ENCODE measurements around the gene BCO2. TPM values are rescaled to one million over a fixed set of nuclear protein-coding genes. Genes with fewer than 3 reads are reported as not detected.

Gene BCO2
- total and polyA plus RNA-seq, 11 donors, result 51.8 to 126 (median 80.7) TPM

DNA sequence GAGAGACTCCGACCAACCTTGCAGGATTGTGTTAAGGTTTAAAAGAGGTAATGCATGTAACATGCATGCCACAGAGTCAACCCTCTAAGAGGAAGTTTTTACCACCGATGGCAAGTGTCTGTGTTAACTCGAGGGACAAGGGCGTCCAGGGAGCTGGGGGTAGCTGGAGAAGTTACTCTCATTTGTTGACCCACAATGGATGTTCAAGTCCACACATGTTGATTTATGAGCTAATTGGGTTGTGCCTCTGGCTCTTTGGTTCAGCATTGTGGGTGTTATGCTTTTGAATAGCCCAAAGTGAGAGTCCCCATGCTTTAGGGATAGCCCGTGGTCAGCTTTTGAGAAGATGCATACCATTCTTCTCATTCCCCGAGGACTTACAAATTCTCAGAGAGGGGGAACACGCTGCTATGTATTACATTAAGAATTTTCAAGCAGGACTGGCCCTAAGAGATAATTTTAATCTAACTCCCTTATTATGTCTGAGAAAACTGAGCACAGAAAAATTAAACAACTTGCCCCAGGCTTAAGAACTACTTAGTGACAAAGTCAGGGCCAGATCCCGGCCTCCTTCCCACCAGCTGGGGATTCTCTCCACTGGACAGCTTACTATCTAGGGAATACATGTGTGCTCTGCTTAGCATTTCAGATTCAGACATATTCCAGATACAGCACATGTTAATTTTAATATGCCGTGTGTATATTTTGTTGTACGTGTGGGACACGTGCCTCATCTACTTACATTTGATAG, 90.5 kb downstream of the BCO2 start:
- Histone ChIP-seq H3K27ac (peak overlapping the region in 3 of 12 donors; percentile 11 to 37 (median 23)), H3K4me3 (no peak overlapping the region), H3K9me3 (no peaks in the 10 kb centered on the region), H3K4me1 (peaks cover 0 to 25% (median 0%) of the 10 kb centered on the region in 12 donors), H3K36me3 (no peaks in the 10 kb centered on the region), H3K27me3 (no peaks in the 10 kb centered on the region)
- ATAC-seq (peak; percentile 42 to 71 (median 56)), DNase-seq (peak in 2 of 5 donors; percentile 25 to 40)
- WGBS, 4 donors, result 56 to 78% (median 58%) methylated on average over 11 of the region's 11 CpGs
- no peak for TF ChIP-seq POLR2A (IDR thresholded peaks at IDR 0.05)
- no peak for TF ChIP-seq CTCF (IDR thresholded peaks at IDR 0.05)
- intact Hi-C loops (cut with DNase I), result no loop called here

- H3K27ac ChIP-seq, result peak overlapping the region in 2 of 12 donors; percentile 11 to 37
- ATAC-seq (peak in 1 of 4 donors; percentile 45), DNase-seq (no peak)
- WGBS, 4 donors, result 69 to 83% (median 71%) methylated on average over 3 of the region's 3 CpGs
- TF ChIP-seq CTCF (IDR thresholded peaks at IDR 0.05), result no peak
- TF ChIP-seq POLR2A (IDR thresholded peaks at IDR 0.05), result no peak
- no peaks in the 10 kb centered on the region for H3K36me3 ChIP-seq
- H3K4me3 ChIP-seq, result no peak overlapping the region
- intact Hi-C loops (cut with DNase I), result no loop called here
- peaks cover 0 to 25% (median 0%) of the 10 kb centered on the region in 12 donors for H3K4me1 ChIP-seq
- no peaks in the 10 kb centered on the region for H3K9me3 ChIP-seq
- H3K27me3 ChIP-seq, result no peaks in the 10 kb centered on the region
Observed at GRCh38 chr11:112266410-112266778, 91.1 kb downstream of the BCO2 start.

DNA sequence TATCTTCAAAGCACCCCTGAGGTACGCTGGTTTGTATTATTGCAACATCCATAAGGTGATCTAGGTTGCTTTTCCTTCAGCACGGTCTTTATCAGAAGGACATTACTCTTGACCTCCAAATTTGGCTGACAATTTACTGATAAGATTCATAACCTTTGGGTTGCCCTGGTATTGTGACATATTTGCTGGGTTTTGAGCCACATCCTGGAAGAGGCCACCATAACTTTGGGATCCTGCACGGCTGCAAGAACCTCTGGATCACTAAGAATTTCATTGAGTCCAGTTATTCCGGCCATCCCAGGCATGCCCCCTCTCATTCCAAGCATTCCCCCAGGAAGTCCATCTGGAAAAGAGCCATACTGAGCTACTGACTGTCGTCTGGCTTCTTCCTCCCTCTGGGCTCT, 91.9 kb downstream of the BCO2 start:
- no peak for DNase-seq
- WGBS, 4 donors, result 24 to 37% (median 34%) methylated on average over 5 of the region's 5 CpGs
- Histone ChIP-seq H3K4me3 (no peak overlapping the region), H3K36me3 (no peaks in the 10 kb centered on the region), H3K27ac (no peak overlapping the region), H3K9me3 (no peaks in the 10 kb centered on the region), H3K4me1 (peaks cover 0 to 25% (median 0%) of the 10 kb centered on the region in 12 donors), H3K27me3 (no peaks in the 10 kb centered on the region)
- intact Hi-C loops (cut with DNase I), result no loop called here
- ATAC-seq, result no peak
- no peak for TF ChIP-seq CTCF (IDR thresholded peaks at IDR 0.05)
- no peak for TF ChIP-seq POLR2A (IDR thresholded peaks at IDR 0.05)

GRCh38 chr11:112268406-112268805, 93.1 kb downstream of the BCO2 start:
- Histone ChIP-seq H3K9me3 (no peaks in the 10 kb centered on the region), H3K4me3 (no peak overlapping the region), H3K4me1 (peaks cover 0 to 25% (median 0%) of the 10 kb centered on the region in 12 donors), H3K27ac (no peak overlapping the region), H3K27me3 (no peaks in the 10 kb centered on the region), H3K36me3 (no peaks in the 10 kb centered on the region)
- 77 to 95% (median 79%) methylated on average over 5 of the region's 5 CpGs for WGBS, 4 donors
- intact Hi-C loops (cut with DNase I), result no loop called here
- TF ChIP-seq POLR2A (IDR thresholded peaks at IDR 0.05) (no peak), CTCF (IDR thresholded peaks at IDR 0.05) (no peak)
- DNase-seq, result no peak
- ATAC-seq, result no peak

Other genes starting within 250 kb of the BCO2 start
- gene DIXDC1, start 238.2 kb upstream of the BCO2 start, total RNA-seq, result 10 to 100 TPM; 15.0 to 34.9 (median 20.5) TPM
- gene DIXDC1, start 238.2 kb upstream of the BCO2 start, polyA plus RNA-seq, result 10 to 100 TPM in 1 of 2 donors, 1 to 10 TPM in 1; 3.9 to 10.6 TPM
- 100 to 1,000 TPM; 110 to 179 (median 160) TPM for gene DLAT, start 150.1 kb upstream of the BCO2 start, total RNA-seq
- 10 to 100 TPM; 48.7 to 98.3 TPM for gene DLAT, start 150.1 kb upstream of the BCO2 start, polyA plus RNA-seq
- 1 to 10 TPM; 1.4 to 6.9 (median 2.1) TPM for gene PIH1D2, start 101.5 kb upstream of the BCO2 start, total RNA-seq
- 1 to 10 TPM; 1.4 to 2.4 TPM for gene PIH1D2, start 101.5 kb upstream of the BCO2 start, polyA plus RNA-seq
- gene NKAPD1, start 101.2 kb upstream of the BCO2 start, total RNA-seq, result 10 to 100 TPM in 3 of 9 donors, 1 to 10 TPM in 6; 5.1 to 12.5 (median 7.6) TPM
- 10 to 100 TPM in 1 of 2 donors, 1 to 10 TPM in 1; 4.2 to 10.9 TPM for gene NKAPD1, start 101.2 kb upstream of the BCO2 start, polyA plus RNA-seq
- gene TIMM8B, start 88.8 kb upstream of the BCO2 start, total RNA-seq, result 100 to 1,000 TPM; 113 to 203 (median 148) TPM
- 100 to 1,000 TPM; 210 to 327 TPM for gene TIMM8B, start 88.8 kb upstream of the BCO2 start, polyA plus RNA-seq
- 100 to 1,000 TPM; 173 to 314 (median 245) TPM for gene SDHD, start 88.6 kb upstream of the BCO2 start, total RNA-seq
- 100 to 1,000 TPM; 235 to 236 TPM for gene SDHD, start 88.6 kb upstream of the BCO2 start, polyA plus RNA-seq
- 10 to 100 TPM in 2 of 9 donors, 1 to 10 TPM in 6, under 1 TPM in 1; 0.88 to 23.9 (median 2.0) TPM for gene IL18, start 11.4 kb upstream of the BCO2 start, total RNA-seq
- 1 to 10 TPM; 1.1 to 3.4 TPM for gene IL18, start 11.4 kb upstream of the BCO2 start, polyA plus RNA-seq
- under 1 TPM in 2 of 9 donors, not detected in 7; 0.36 to 0.57 TPM for gene TEX12, start 8.1 kb upstream of the BCO2 start, total RNA-seq
- under 1 TPM in 1 of 2 donors, not detected in 1; 0.27 TPM for gene TEX12, start 8.1 kb upstream of the BCO2 start, polyA plus RNA-seq
- 10 to 100 TPM; 21.6 to 45.8 (median 29.9) TPM for gene PTS, start 50.9 kb downstream of the BCO2 start, total RNA-seq
- 10 to 100 TPM; 54.4 to 77.7 TPM for gene PTS, start 50.9 kb downstream of the BCO2 start, polyA plus RNA-seq
- not detected for gene PLET1, start 85.3 kb downstream of the BCO2 start, total RNA-seq
- not detected for gene PLET1, start 85.3 kb downstream of the BCO2 start, polyA plus RNA-seq

Measured in heart left ventricle (tissue), 16 donors.